GM21737 (cell line): ENCODE measurements around the gene CREB5.
"Not testable (repeated sequence)": the region's sequence is repeated elsewhere in the genome, so short reads cannot be mapped to it uniquely, and the experiment has no call there.

Source experiments
- ATAC-seq: cut with Tn5 transposase; IDR thresholded peaks from one replicate; pipeline ENCODE4 v1.9.1; 2021; ENCODE audit warnings: mild to moderate bottlenecking, moderate library complexity; ENCODE audit not compliant: unreplicated experiment

CREB5 gene

GRCh38 chr7:28572321-28573058, 160.2 kb downstream of the CREB5 start:
- ATAC-seq = no peak

GRCh38 chr7:28573059-28573553, 160.8 kb downstream of the CREB5 start:
- ATAC-seq = no peak

GRCh38 chr7:28573651-28574301, 161.5 kb downstream of the CREB5 start:
- ATAC-seq = no peak

GRCh38 chr7:28575241-28575643, 162.9 kb downstream of the CREB5 start:
- no peak for ATAC-seq

- no peak for ATAC-seq
Observed at GRCh38 chr7:28576656-28577055, 164.3 kb downstream of the CREB5 start.

- ATAC-seq = no peak
Observed at GRCh38 chr7:28579571-28579970, 167.3 kb downstream of the CREB5 start.

DNA sequence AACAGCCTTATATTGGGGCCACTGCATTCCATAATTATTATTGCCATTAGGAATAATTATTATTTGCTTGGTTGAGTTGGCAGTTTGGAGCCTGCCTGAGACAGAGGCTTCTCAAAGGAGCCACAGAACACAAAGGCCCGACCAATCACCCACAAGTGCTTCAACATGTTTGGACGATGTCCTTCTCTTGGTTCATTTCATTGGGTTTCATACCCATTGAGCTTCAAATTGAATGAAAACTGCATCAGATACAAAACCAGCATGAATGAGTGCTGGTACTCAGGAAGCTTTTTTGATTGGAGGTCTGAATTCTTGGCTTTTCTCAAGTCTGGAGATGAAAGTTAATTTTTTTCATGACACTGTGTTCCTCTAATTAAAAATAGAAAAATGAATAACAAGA, 168.3 kb downstream of the CREB5 start:
- no peak for ATAC-seq

- no peak for ATAC-seq
Observed at GRCh38 chr7:28581351-28581750, 169.0 kb downstream of the CREB5 start.

DNA sequence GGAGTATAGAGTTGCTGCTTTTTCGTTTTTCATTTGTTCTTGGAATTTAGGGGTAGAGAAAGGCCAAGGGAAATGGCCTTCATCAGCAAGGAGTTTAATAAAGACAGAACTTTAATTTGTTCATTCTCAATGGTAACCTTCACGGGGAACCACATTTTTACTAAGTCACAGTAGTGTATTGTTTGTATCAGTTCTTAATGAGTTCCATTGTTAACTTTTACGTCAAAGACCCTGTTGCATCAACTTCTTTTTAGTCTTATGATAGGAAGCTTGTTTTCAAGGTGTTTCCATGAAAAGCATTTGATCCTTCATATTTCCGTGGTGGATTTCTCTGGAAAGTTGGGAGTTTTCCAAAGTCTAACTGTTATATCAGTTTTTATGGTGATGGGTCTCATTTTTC, 169.9 kb downstream of the CREB5 start:
- ATAC-seq = no peak

DNA sequence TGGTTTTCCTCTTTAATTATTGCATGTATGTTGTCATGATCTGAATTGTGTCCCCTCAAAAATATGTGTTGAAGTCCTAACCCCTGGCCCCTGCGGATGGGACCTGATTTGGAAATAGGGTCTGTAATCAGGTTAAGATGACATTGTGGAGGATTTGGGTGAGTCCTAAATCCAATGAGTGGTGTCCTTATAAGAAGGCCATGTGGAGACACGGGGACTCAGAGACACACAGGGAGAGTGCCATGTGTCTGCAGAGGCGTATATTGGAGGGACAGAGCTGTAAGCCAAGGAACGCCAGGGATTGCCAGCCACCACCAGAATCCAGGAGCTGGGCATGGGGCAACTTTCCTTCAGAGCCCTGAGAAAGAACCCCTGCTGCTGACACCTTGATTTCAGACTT, 171.9 kb downstream of the CREB5 start:
- ATAC-seq = no peak

DNA sequence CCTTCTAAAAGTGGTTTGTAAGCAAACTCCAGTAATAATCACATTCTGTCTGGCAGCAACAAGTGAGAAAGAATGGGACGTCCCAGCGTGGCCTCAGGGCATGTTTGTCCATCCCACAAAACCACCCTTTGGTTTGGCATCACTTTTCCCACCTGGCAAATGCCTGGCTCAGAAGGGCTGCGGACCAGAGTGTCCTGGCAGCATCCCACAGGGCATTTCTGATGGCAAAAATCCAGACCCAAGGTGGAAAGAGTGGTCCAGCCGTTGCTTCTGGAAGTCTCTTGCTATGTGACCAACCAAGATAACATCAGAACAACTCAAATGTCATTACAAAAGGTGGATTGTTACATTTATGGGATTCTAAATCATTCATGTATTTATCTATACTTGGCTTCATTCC, 174.4 kb downstream of the CREB5 start:
- ATAC-seq = no peak

- no peak for ATAC-seq
Observed at GRCh38 chr7:28587211-28587610, 174.9 kb downstream of the CREB5 start.

DNA sequence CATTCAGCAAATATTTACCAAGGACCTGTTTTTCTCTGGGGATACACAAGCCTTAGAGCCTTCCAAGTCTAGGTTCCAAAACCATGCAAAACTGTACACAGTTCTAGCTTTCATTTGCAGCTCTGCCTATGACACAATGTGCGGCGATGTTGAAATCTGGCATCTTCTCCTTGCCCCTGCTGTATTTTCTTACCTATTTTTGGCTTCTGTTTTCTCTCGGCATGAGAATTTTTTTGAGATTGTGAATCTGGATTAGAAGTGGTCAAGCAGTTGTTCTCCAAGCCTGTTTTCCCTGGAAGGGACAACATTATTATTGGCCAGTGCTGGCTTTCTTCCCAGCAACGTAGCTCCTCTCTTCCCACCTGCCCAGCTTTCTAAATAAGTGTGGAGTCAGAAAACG, 176.3 kb downstream of the CREB5 start:
- ATAC-seq = no peak

GRCh38 chr7:28591041-28591674, 178.8 kb downstream of the CREB5 start:
- no peak for ATAC-seq

GRCh38 chr7:28591725-28592349, 179.5 kb downstream of the CREB5 start:
- ATAC-seq = no peak

DNA sequence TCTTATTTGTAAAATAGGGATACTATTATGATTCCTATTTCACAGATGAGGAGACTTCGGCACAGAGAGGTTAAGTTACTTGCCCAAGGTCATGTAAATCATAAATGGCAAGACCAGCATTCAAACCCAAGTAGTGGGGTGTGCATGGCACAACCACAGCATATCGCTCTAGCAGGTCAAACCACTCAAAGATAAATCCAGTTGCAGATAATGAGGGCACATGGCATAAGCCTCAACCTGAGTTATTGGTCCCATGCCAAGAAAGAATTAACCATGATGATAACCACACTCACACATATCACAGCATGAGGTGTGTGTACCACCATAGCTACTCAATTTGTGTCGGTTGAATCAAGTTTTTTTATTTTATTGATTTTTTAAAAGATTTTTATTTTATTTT, 180.5 kb downstream of the CREB5 start:
- no peak for ATAC-seq

DNA sequence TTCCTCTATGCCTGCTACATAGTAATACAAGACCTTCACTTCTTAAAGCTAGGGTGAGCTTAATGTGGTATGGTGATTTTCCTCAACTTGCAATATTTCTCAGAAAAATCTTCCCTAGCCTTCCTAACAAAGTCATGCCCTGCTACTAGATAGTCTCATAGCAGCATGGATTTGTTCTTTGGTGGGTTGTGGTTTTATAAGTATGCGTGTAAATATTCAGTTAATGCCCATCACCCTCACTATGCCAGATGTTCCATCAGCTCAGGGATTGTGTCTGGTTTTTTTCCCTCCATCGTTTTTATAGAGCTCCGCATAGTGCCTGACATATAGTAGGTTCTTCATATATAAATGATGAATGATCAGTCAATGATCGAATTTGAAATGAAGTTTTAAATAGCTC, 182.8 kb downstream of the CREB5 start:
- no peak for ATAC-seq

DNA sequence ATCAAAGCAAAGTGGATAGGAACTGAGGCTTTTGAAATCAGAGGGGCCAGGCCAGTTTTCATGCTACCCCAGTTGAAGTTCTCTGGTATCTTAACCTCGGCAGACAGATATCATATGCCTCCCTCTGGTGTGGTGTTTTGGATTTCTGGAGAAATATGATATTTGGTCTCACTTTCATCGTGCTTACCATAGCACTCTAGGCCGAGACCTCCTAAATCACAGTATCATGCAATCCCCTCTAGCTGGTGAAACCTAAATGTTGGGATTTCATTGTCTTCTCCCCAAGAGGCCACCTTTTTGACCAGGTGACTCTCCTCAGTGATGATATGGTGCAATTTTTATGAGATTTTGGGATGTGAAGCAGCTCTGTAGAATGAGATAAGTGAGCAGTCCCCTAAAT, 183.5 kb downstream of the CREB5 start:
- no peak for ATAC-seq

- ATAC-seq = no peak
Observed at GRCh38 chr7:28596245-28596935, 184.1 kb downstream of the CREB5 start.

- no peak for ATAC-seq
Observed at GRCh38 chr7:28597284-28597683, 185.0 kb downstream of the CREB5 start.

GRCh38 chr7:28598037-28598436, 185.7 kb downstream of the CREB5 start:
- ATAC-seq = not testable (repeated sequence)
